ENCODE data around the gene KLHL21. TPM values are rescaled to one million over a fixed set of nuclear protein-coding genes. Genes with fewer than 3 reads are reported as not detected.

Gene KLHL21
- polyA plus RNA-seq, 1 donor from 2014 or later: 12.1 TPM

- Mint-ChIP-seq H3K9me3 (no peaks in the 10 kb centered on the region), H3K27ac (no peak overlapping the region), H3K4me3 (peak overlapping the region in 2 of 4 donors; percentile 30 to 50), H3K27me3 (no peaks in the 10 kb centered on the region), H3K36me3 (peaks cover 2% of the 10 kb centered on the region), H3K4me1 (peaks cover 15 to 24% (median 19%) of the 10 kb centered on the region in 3 donors)
Measured at GRCh38 chr1:6596886-6597776, 5.5 kb downstream of the KLHL21 start.

- no peak overlapping the region for H3K27ac Mint-ChIP-seq
- no peaks in the 10 kb centered on the region for H3K9me3 Mint-ChIP-seq
- no peaks in the 10 kb centered on the region for H3K27me3 Mint-ChIP-seq
- H3K4me1 Mint-ChIP-seq: peaks cover 15 to 24% (median 19%) of the 10 kb centered on the region in 3 donors
- peaks cover 2% of the 10 kb centered on the region for H3K36me3 Mint-ChIP-seq
- H3K4me3 Mint-ChIP-seq: peak overlapping the region in 1 of 4 donors; percentile 24
Measured at GRCh38 chr1:6596351-6596750, 6.3 kb downstream of the KLHL21 start.

GRCh38 chr1:6594977-6595740, 7.5 kb downstream of the KLHL21 start:
- no peaks in the 10 kb centered on the region for H3K27me3 Mint-ChIP-seq
- H3K36me3 Mint-ChIP-seq: peaks cover 2% of the 10 kb centered on the region
- peaks cover 9 to 20% (median 12%) of the 10 kb centered on the region in 3 donors for H3K4me1 Mint-ChIP-seq
- no peaks in the 10 kb centered on the region for H3K9me3 Mint-ChIP-seq
- peak overlapping the region in 1 of 4 donors; percentile 24 for H3K4me3 Mint-ChIP-seq
- H3K27ac Mint-ChIP-seq: no peak overlapping the region

GRCh38 chr1:6593810-6594209, 8.9 kb downstream of the KLHL21 start:
- H3K36me3 Mint-ChIP-seq: peaks cover 2% of the 10 kb centered on the region
- no peak overlapping the region for H3K27ac Mint-ChIP-seq
- peaks cover 0 to 11% (median 5%) of the 10 kb centered on the region in 3 donors for H3K4me1 Mint-ChIP-seq
- H3K27me3 Mint-ChIP-seq: no peaks in the 10 kb centered on the region
- no peak overlapping the region for H3K4me3 Mint-ChIP-seq
- H3K9me3 Mint-ChIP-seq: no peaks in the 10 kb centered on the region

- Mint-ChIP-seq H3K36me3 (peaks cover 2% of the 10 kb centered on the region), H3K4me1 (peaks cover 0 to 11% (median 5%) of the 10 kb centered on the region in 3 donors), H3K9me3 (no peaks in the 10 kb centered on the region), H3K27me3 (no peaks in the 10 kb centered on the region), H3K27ac (no peak overlapping the region), H3K4me3 (no peak overlapping the region)
Measured at GRCh38 chr1:6592865-6593593, 9.6 kb downstream of the KLHL21 start.

- Mint-ChIP-seq H3K4me3 (no peak overlapping the region), H3K4me1 (peaks cover 0 to 11% (median 8%) of the 10 kb centered on the region in 3 donors), H3K27me3 (no peaks in the 10 kb centered on the region), H3K9me3 (no peaks in the 10 kb centered on the region), H3K27ac (no peak overlapping the region), H3K36me3 (peaks cover 2% of the 10 kb centered on the region)
Measured at GRCh38 chr1:6592441-6592840, 10.2 kb downstream of the KLHL21 start.

- peaks cover 2% of the 10 kb centered on the region for H3K36me3 Mint-ChIP-seq
- peak overlapping the region in 1 of 3 donors; percentile 23 for H3K27ac Mint-ChIP-seq
- no peaks in the 10 kb centered on the region for H3K27me3 Mint-ChIP-seq
- no peaks in the 10 kb centered on the region for H3K9me3 Mint-ChIP-seq
- no peak overlapping the region for H3K4me3 Mint-ChIP-seq
- peaks cover 0 to 14% (median 8%) of the 10 kb centered on the region in 3 donors for H3K4me1 Mint-ChIP-seq
Measured at GRCh38 chr1:6591644-6592043, 11.0 kb downstream of the KLHL21 start.

- H3K4me1 Mint-ChIP-seq: peaks cover 0 to 10% (median 6%) of the 10 kb centered on the region in 3 donors
- H3K27ac Mint-ChIP-seq: peak overlapping the region in 1 of 3 donors; percentile 73
- no peaks in the 10 kb centered on the region for H3K27me3 Mint-ChIP-seq
- H3K36me3 Mint-ChIP-seq: peaks cover 2% of the 10 kb centered on the region
- H3K9me3 Mint-ChIP-seq: no peaks in the 10 kb centered on the region
- no peak overlapping the region for H3K4me3 Mint-ChIP-seq
Measured at GRCh38 chr1:6591222-6591621, 11.4 kb downstream of the KLHL21 start.

GRCh38 chr1:6590046-6590445, 12.6 kb downstream of the KLHL21 start:
- Mint-ChIP-seq H3K4me3 (no peak overlapping the region), H3K9me3 (no peaks in the 10 kb centered on the region), H3K27me3 (no peaks in the 10 kb centered on the region), H3K4me1 (peaks cover 0 to 7% (median 5%) of the 10 kb centered on the region in 3 donors), H3K36me3 (peaks cover 2% of the 10 kb centered on the region), H3K27ac (peak overlapping the region in 1 of 3 donors; percentile 9)

- Mint-ChIP-seq H3K36me3 (peaks cover 2% of the 10 kb centered on the region), H3K4me1 (peaks cover 0 to 13% (median 8%) of the 10 kb centered on the region in 3 donors), H3K4me3 (no peak overlapping the region)
Measured at GRCh38 chr1:6588893-6589520, 13.7 kb downstream of the KLHL21 start.

GRCh38 chr1:6588128-6588892, 14.4 kb downstream of the KLHL21 start:
- peak overlapping the region in 1 of 3 donors; percentile 57 for H3K27ac Mint-ChIP-seq
- no peaks in the 10 kb centered on the region for H3K36me3 Mint-ChIP-seq
- no peaks in the 10 kb centered on the region for H3K27me3 Mint-ChIP-seq
- H3K4me1 Mint-ChIP-seq: peaks cover 0 to 13% (median 8%) of the 10 kb centered on the region in 3 donors
- no peak overlapping the region for H3K4me3 Mint-ChIP-seq
- no peaks in the 10 kb centered on the region for H3K9me3 Mint-ChIP-seq

More at GRCh38 chr1:6588893-6589520, 13.7 kb downstream of the KLHL21 start:
- H3K27ac Mint-ChIP-seq: peak overlapping the region in 1 of 3 donors; percentile 57
- no peaks in the 10 kb centered on the region for H3K9me3 Mint-ChIP-seq
- H3K27me3 Mint-ChIP-seq: no peaks in the 10 kb centered on the region

- peak overlapping the region in 1 of 3 donors; percentile 89 for H3K27ac Mint-ChIP-seq
- no peaks in the 10 kb centered on the region for H3K9me3 Mint-ChIP-seq
- H3K27me3 Mint-ChIP-seq: no peaks in the 10 kb centered on the region
- no peak overlapping the region for H3K4me3 Mint-ChIP-seq
- H3K36me3 Mint-ChIP-seq: no peaks in the 10 kb centered on the region
- H3K4me1 Mint-ChIP-seq: peaks cover 2 to 14% (median 9%) of the 10 kb centered on the region in 3 donors
Measured at GRCh38 chr1:6587261-6588005, 15.2 kb downstream of the KLHL21 start.

GRCh38 chr1:6586404-6586816, 16.3 kb downstream of the KLHL21 start:
- peaks cover 6 to 21% (median 12%) of the 10 kb centered on the region in 3 donors for H3K4me1 Mint-ChIP-seq
- no peaks in the 10 kb centered on the region for H3K36me3 Mint-ChIP-seq
- H3K27me3 Mint-ChIP-seq: no peaks in the 10 kb centered on the region
- H3K4me3 Mint-ChIP-seq: no peak overlapping the region
- H3K27ac Mint-ChIP-seq: peak overlapping the region in 1 of 3 donors; percentile 51
- no peaks in the 10 kb centered on the region for H3K9me3 Mint-ChIP-seq
